ENCODE results near the gene RADX. TPM values are rescaled to one million over a fixed set of nuclear protein-coding genes. Genes with fewer than 3 reads are reported as not detected.

RADX gene
- total RNA-seq, 3 donors from 2014 or later (not counting 1 experiment from before 2014, with no cell fraction given): 4.6 to 7.5 (median 7.2) TPM

- H3K36me3 ChIP-seq (ENCODE audit: control insufficient read depth, insufficient read depth, low read length): no peaks in the 10 kb centered on the region
- DNase-seq (no peak), ATAC-seq (no peak)
- H3K4me1 ChIP-seq (ENCODE audit: control insufficient read depth, insufficient read depth, low read length): no peaks in the 10 kb centered on the region
- Mint-ChIP-seq H3K4me3 (no peak overlapping the region), H3K36me3 (no peaks in the 10 kb centered on the region), H3K27me3 (ENCODE audit: low read depth in 2 of 2) (no peaks in the 10 kb centered on the region), H3K9me3 (no peaks in the 10 kb centered on the region), H3K27ac (no peak overlapping the region), H3K4me1 (no peaks in the 10 kb centered on the region)
- intact Hi-C loops (cut with micrococcal nuclease): no loop called here
- no peak overlapping the region for H3K4me3 ChIP-seq (ENCODE audit: low read length)
- H3K27me3 ChIP-seq (ENCODE audit: control insufficient read depth, insufficient read depth, low read length): no peaks in the 10 kb centered on the region
- no peaks in the 10 kb centered on the region for H3K9me3 ChIP-seq (ENCODE audit: control insufficient read depth, insufficient read depth, low read length)
- WGBS (ENCODE audit: insufficient coverage): no CpG with 5 or more reads among the region's 1 CpG
- TF ChIP-seq, protein P1, sequence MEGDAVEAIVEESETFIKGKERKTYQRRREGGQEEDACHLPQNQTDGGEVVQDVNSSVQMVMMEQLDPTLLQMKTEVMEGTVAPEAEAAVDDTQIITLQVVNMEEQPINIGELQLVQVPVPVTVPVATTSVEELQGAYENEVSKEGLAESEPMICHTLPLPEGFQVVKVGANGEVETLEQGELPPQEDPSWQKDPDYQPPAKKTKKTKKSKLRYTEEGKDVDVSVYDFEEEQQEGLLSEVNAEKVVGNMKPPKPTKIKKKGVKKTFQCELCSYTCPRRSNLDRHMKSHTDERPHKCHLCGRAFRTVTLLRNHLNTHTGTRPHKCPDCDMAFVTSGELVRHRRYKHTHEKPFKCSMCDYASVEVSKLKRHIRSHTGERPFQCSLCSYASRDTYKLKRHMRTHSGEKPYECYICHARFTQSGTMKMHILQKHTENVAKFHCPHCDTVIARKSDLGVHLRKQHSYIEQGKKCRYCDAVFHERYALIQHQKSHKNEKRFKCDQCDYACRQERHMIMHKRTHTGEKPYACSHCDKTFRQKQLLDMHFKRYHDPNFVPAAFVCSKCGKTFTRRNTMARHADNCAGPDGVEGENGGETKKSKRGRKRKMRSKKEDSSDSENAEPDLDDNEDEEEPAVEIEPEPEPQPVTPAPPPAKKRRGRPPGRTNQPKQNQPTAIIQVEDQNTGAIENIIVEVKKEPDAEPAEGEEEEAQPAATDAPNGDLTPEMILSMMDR (IDR thresholded peaks at IDR 0.05): no peak
- no peak overlapping the region for H3K27ac ChIP-seq (ENCODE audit: low read length)
Observed at GRCh38 chrX:106716463-106716862, 104.7 kb downstream of the RADX start.

DNA sequence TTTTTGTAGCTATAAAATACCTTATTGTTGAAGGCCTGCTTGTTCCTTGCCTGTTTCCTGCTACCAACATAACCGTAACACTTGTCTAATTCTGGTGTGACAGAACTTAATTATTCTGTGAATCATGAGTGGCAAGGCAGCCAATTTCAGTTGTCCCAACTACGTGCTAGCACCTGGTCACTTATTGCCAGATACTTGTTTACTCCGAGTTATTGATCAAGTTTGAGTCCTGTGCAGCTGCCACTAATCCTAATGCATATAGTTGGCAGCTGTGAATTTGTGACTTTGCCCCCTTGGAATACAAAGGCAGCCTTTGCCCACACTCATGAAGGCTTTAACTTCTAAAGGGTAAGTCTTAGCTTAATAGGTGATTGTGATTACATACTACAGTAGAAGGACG, 106.9 kb downstream of the RADX start:
- no peaks in the 10 kb centered on the region for H3K36me3 Mint-ChIP-seq
- Histone ChIP-seq H3K4me1 (ENCODE audit: control insufficient read depth, insufficient read depth, low read length) (no peaks in the 10 kb centered on the region), H3K36me3 (ENCODE audit: control insufficient read depth, insufficient read depth, low read length) (no peaks in the 10 kb centered on the region), H3K27me3 (ENCODE audit: control insufficient read depth, insufficient read depth, low read length) (no peaks in the 10 kb centered on the region), H3K27ac (ENCODE audit: low read length) (no peak overlapping the region), H3K9me3 (ENCODE audit: control insufficient read depth, insufficient read depth, low read length) (no peaks in the 10 kb centered on the region), H3K4me3 (ENCODE audit: low read length) (no peak overlapping the region)
- no peak overlapping the region for H3K4me3 Mint-ChIP-seq
- DNase-seq (no peak), ATAC-seq (no peak)
- H3K4me1 Mint-ChIP-seq: no peaks in the 10 kb centered on the region
- whole genome bisulfite sequencing (ENCODE audit: insufficient coverage): 68% methylated on average over 3 of the region's 4 CpGs
- intact Hi-C loops (cut with micrococcal nuclease): no loop called here
- H3K9me3 Mint-ChIP-seq: no peaks in the 10 kb centered on the region
- H3K27me3 Mint-ChIP-seq (ENCODE audit: low read depth in 2 of 2): peaks cover 3 to 5% of the 10 kb centered on the region in 2 donors
- H3K27ac Mint-ChIP-seq: no peak overlapping the region
- TF ChIP-seq, protein P1 (IDR thresholded peaks at IDR 0.05): no peak

DNA sequence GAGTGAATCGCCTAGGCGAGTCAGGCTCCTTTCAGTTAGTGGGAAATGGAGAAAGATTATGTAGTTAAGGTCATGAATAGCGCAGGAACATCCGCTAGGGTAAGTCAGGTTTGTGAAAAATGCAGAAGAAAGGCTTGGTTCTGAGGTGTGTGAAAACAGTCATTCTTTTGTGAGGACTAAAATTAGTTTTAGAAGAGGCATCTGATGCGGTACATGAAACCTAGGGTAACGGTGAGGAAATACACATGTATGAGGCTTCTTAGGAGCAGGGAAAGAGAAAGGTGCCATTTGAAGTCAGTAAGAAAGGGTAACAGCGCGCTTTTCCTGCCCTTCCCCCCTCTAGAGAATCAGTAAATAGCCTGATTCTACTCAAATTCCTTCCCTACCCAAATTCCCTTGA, 114.2 kb downstream of the RADX start:
- Histone ChIP-seq H3K27ac (ENCODE audit: low read length) (no peak overlapping the region), H3K4me3 (ENCODE audit: low read length) (no peak overlapping the region), H3K36me3 (ENCODE audit: control insufficient read depth, insufficient read depth, low read length) (no peaks in the 10 kb centered on the region), H3K27me3 (ENCODE audit: control insufficient read depth, insufficient read depth, low read length) (no peaks in the 10 kb centered on the region), H3K9me3 (ENCODE audit: control insufficient read depth, insufficient read depth, low read length) (no peaks in the 10 kb centered on the region), H3K4me1 (ENCODE audit: control insufficient read depth, insufficient read depth, low read length) (no peaks in the 10 kb centered on the region)
- H3K4me3 Mint-ChIP-seq: no peak overlapping the region
- DNase-seq: no peak
- no peak overlapping the region for H3K27ac Mint-ChIP-seq
- 7% methylated on average over 5 of the region's 8 CpGs for WGBS (ENCODE audit: insufficient coverage)
- H3K9me3 Mint-ChIP-seq: no peaks in the 10 kb centered on the region
- ATAC-seq: no peak
- TF ChIP-seq, protein P1 (IDR thresholded peaks at IDR 0.05): no peak
- intact Hi-C loops (cut with micrococcal nuclease): no loop called here
- H3K4me1 Mint-ChIP-seq: no peaks in the 10 kb centered on the region
- no peaks in the 10 kb centered on the region for H3K36me3 Mint-ChIP-seq
- H3K27me3 Mint-ChIP-seq (ENCODE audit: low read depth in 2 of 2): peaks cover 31% of the 10 kb centered on the region in 2 donors
